ENCODE results near the gene MTOR. TPM values are rescaled to one million over a fixed set of nuclear protein-coding genes. Genes with fewer than 3 reads are reported as not detected.
A peak's percentile ranks its signal among the peaks of the same experiment; 100 is the strongest.
"Not testable (repeated sequence)": the region's sequence is repeated elsewhere in the genome, so short reads cannot be mapped to it uniquely, and the experiment has no call there.

MTOR gene
- total and polyA plus RNA-seq, 2 experiments from 2014 or later, result 10.6 to 30.7 TPM

DNA sequence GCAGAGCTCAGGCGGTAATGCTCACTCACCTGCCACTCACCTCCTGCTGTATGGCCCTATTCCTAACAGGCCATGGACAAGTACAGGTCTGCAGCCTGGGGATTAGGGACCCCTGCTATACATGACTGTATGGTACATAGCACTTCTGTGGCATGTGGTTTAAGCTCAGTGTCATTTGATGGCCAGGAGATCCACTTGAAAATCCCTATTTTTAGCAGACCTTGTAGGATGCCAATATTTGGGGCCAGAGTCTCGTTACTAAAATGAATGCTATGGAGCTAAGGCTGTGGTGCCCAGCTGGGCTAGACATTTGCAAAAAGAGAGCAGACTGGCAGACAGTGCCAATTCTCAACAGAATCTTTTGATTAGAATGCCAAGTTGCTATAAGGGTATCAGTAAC, 74.9 kb downstream of the MTOR start:
- Histone ChIP-seq H3K36me3 (ENCODE audit: low read depth) (peaks cover 14% of the 10 kb centered on the region; the same call in 1 of the 2 replicates), H3K4me3 (no peak overlapping the region), H3K79me2 (ENCODE audit: insufficient read depth) (no peaks in the 10 kb centered on the region), H4K20me1 (ENCODE audit: insufficient read depth) (no peaks in the 10 kb centered on the region), H3K27ac (no peak overlapping the region), H3K9me2 (ENCODE audit: insufficient read depth) (no peaks in the 10 kb centered on the region), H2AFZ (no peak overlapping the region), H3F3A (ENCODE audit: insufficient read depth) (no peaks in the 10 kb centered on the region), H3K9me3 (ENCODE audit: low read depth) (no peaks in the 10 kb centered on the region), H3K27me3 (replicated peaks; ENCODE audit: insufficient read depth) (no peaks in the 10 kb centered on the region), H3K4me2 (ENCODE audit: unreplicated experiment) (no peak overlapping the region), H3K4me1 (ENCODE audit: insufficient read depth) (no peaks in the 10 kb centered on the region), H3K9ac (no peak overlapping the region)
- TF ChIP-seq EZH2 (IDR thresholded peaks at IDR 0.05; ENCODE audit: insufficient read depth, poor library complexity, severe bottlenecking), result no peak
- no peak for TF ChIP-seq EZH2phosphoT487 (IDR thresholded peaks at IDR 0.05; ENCODE audit: insufficient read depth, low read depth)
- DNase-seq, result no peak
- in situ Hi-C loops (cut with MboI), result no loop called here
- 59 to 90% methylated on average over 2 of the region's 2 CpGs for WGBS, 2 experiments (ENCODE audit: low coverage in 1 of 2, low lambda C conversion rate in 2 of 2, missing lambda C conversion rate in 2 of 2)

DNA sequence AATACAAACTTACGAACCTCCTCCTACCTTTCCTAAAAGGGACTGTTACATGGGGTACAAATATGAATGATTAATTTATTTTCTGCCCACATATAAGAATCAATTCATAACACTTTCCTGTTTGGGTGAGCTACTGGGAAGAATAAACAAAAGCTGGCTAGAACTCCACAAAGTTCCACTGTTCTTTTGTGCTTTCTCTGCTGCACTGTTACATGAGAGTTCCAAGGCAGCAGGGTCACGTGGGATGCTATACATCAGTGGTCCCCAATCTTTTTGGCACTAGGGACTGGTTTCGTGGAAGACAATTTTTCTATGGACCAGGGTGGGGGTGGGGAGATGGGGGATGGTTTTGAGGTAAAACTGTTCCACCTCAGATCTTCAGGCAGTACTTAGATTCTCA, 75.4 kb downstream of the MTOR start:
- H3K4me3 ChIP-seq, result no peak overlapping the region
- H3K4me1 ChIP-seq (ENCODE audit: insufficient read depth), result no peaks in the 10 kb centered on the region
- peaks cover 14% of the 10 kb centered on the region; the same call in 1 of the 2 replicates for H3K36me3 ChIP-seq (ENCODE audit: low read depth)
- no peaks in the 10 kb centered on the region for H3K79me2 ChIP-seq (ENCODE audit: insufficient read depth)
- H3K4me2 ChIP-seq (ENCODE audit: unreplicated experiment), result no peak overlapping the region
- H3K9ac ChIP-seq, result no peak overlapping the region
- in situ Hi-C loops (cut with MboI), result no loop called here
- H3F3A ChIP-seq (ENCODE audit: insufficient read depth), result no peaks in the 10 kb centered on the region
- no peak overlapping the region for H2AFZ ChIP-seq
- no peaks in the 10 kb centered on the region for H4K20me1 ChIP-seq (ENCODE audit: insufficient read depth)
- 87 to 91% methylated on average over 3 of the region's 3 CpGs for WGBS, 2 experiments (ENCODE audit: low coverage in 1 of 2, low lambda C conversion rate in 2 of 2, missing lambda C conversion rate in 2 of 2)
- H3K27me3 ChIP-seq (replicated peaks; ENCODE audit: insufficient read depth), result no peaks in the 10 kb centered on the region
- no peak for DNase-seq
- TF ChIP-seq EZH2 (IDR thresholded peaks at IDR 0.05; ENCODE audit: insufficient read depth, poor library complexity, severe bottlenecking), result no peak
- no peak for TF ChIP-seq EZH2phosphoT487 (IDR thresholded peaks at IDR 0.05; ENCODE audit: insufficient read depth, low read depth)
- no peak overlapping the region for H3K27ac ChIP-seq
- no peaks in the 10 kb centered on the region for H3K9me2 ChIP-seq (ENCODE audit: insufficient read depth)
- H3K9me3 ChIP-seq (ENCODE audit: low read depth), result no peaks in the 10 kb centered on the region

DNA sequence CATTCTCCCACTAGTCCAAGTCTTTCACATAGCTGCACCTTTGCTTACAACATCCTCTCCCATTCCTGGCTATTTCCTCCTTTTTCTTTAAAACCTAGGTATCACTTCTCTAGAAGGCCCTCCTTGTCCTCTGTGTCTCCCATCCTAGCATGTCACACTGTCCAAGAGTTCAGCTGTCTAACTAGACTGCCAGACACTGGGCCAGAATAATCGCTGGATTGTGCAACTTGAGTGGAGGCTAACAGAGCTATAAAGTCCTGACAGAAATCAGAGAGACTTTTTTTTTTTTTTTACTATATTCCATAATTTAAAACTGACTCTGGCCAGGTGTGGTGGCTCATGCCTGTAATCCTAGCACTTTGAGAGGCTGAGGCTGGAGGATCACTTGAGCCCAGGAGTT, 77.4 kb downstream of the MTOR start:
- no peaks in the 10 kb centered on the region for H3K79me2 ChIP-seq (ENCODE audit: insufficient read depth)
- H3K36me3 ChIP-seq (ENCODE audit: low read depth), result peaks cover 5% of the 10 kb centered on the region; the same call in 1 of the 2 replicates
- no peaks in the 10 kb centered on the region for H4K20me1 ChIP-seq (ENCODE audit: insufficient read depth)
- H3K9me2 ChIP-seq (ENCODE audit: insufficient read depth), result no peaks in the 10 kb centered on the region
- no peaks in the 10 kb centered on the region for H3K9me3 ChIP-seq (ENCODE audit: low read depth)
- no peak overlapping the region for H3K4me2 ChIP-seq (ENCODE audit: unreplicated experiment)
- H3K9ac ChIP-seq, result no peak overlapping the region
- in situ Hi-C loops (cut with MboI), result no loop called here
- DNase-seq, result no peak
- H2AFZ ChIP-seq, result no peak overlapping the region
- no peak overlapping the region for H3K27ac ChIP-seq
- no peaks in the 10 kb centered on the region for H3K27me3 ChIP-seq (replicated peaks; ENCODE audit: insufficient read depth)
- 96% methylated on average over 1 of the region's 1 CpG for WGBS, 2 experiments (ENCODE audit: low coverage in 1 of 2, low lambda C conversion rate in 2 of 2, missing lambda C conversion rate in 2 of 2)
- no peak for TF ChIP-seq EZH2 (IDR thresholded peaks at IDR 0.05; ENCODE audit: insufficient read depth, poor library complexity, severe bottlenecking)
- no peak for TF ChIP-seq EZH2phosphoT487 (IDR thresholded peaks at IDR 0.05; ENCODE audit: insufficient read depth, low read depth)
- peaks cover 17% of the 10 kb centered on the region for H3F3A ChIP-seq (ENCODE audit: insufficient read depth)
- peaks cover 13% of the 10 kb centered on the region for H3K4me1 ChIP-seq (ENCODE audit: insufficient read depth)
- no peak overlapping the region for H3K4me3 ChIP-seq

DNA sequence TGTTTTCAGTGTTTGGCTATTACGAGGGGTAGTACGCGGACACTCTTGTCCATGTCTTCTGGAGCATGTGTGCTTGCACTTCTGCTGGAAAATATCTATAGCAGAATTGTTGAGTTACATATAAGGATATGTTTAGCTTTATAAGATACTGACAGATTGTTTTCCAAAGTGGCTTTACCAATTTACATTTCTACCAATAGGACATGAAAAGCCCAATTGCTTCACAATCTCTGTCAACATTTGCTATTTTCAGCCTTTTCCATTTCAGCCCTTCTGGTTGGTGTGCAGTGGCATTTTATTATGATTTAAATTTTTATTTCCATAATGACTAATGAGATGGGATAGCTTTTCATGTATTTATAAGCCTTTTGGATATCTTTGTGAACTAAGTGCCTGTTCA, 79.5 kb downstream of the MTOR start:
- TF ChIP-seq EZH2phosphoT487 (IDR thresholded peaks at IDR 0.05; ENCODE audit: insufficient read depth, low read depth) (no peak), EZH2 (IDR thresholded peaks at IDR 0.05; ENCODE audit: insufficient read depth, poor library complexity, severe bottlenecking) (no peak)
- no peak overlapping the region for H2AFZ ChIP-seq
- peaks cover 5% of the 10 kb centered on the region; the same call in 1 of the 2 replicates for H3K36me3 ChIP-seq (ENCODE audit: low read depth)
- H3K4me2 ChIP-seq (ENCODE audit: unreplicated experiment), result no peak overlapping the region
- no peaks in the 10 kb centered on the region for H3K27me3 ChIP-seq (replicated peaks; ENCODE audit: insufficient read depth)
- H3K9ac ChIP-seq, result no peak overlapping the region
- H3K9me2 ChIP-seq (ENCODE audit: insufficient read depth), result no peaks in the 10 kb centered on the region
- H3K27ac ChIP-seq, result no peak overlapping the region
- H3K9me3 ChIP-seq (ENCODE audit: low read depth), result no peaks in the 10 kb centered on the region
- in situ Hi-C loops (cut with MboI), result no loop called here
- DNase-seq, result no peak
- no peak overlapping the region for H3K4me3 ChIP-seq
- 99 to 100% methylated on average over 3 of the region's 3 CpGs for WGBS, 2 experiments (ENCODE audit: low coverage in 1 of 2, low lambda C conversion rate in 2 of 2, missing lambda C conversion rate in 2 of 2)
- no peaks in the 10 kb centered on the region for H3K79me2 ChIP-seq (ENCODE audit: insufficient read depth)
- no peaks in the 10 kb centered on the region for H4K20me1 ChIP-seq (ENCODE audit: insufficient read depth)
- peaks cover 33% of the 10 kb centered on the region for H3K4me1 ChIP-seq (ENCODE audit: insufficient read depth)
- H3F3A ChIP-seq (ENCODE audit: insufficient read depth), result peaks cover 38% of the 10 kb centered on the region

DNA sequence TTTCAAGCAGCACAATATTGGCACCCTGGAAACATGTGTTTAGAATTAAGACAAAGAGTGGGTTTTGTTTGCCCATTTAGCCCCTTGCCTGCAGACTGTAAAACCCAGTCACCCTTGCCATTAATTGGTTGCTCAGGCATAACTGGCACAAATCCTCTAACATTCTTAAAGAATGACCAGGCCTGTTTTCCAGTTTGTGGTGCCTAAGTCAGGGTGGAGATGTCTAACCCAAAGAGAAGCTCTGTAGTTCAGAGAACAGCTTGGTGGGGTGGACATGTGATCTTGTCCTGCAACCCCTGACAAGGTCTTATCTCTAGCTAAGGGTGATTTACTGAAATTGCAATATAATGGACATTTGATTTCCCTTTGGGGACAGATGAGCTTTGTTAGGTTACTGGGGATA, 82.0 kb downstream of the MTOR start:
- no peak overlapping the region for H3K4me3 ChIP-seq
- no peaks in the 10 kb centered on the region for H3K9me2 ChIP-seq (ENCODE audit: insufficient read depth)
- no peaks in the 10 kb centered on the region for H4K20me1 ChIP-seq (ENCODE audit: insufficient read depth)
- no peak overlapping the region for H2AFZ ChIP-seq
- peak overlapping the region; percentile 28 for H3K4me2 ChIP-seq (ENCODE audit: unreplicated experiment)
- no peaks in the 10 kb centered on the region for H3K27me3 ChIP-seq (replicated peaks; ENCODE audit: insufficient read depth)
- H3K79me2 ChIP-seq (ENCODE audit: insufficient read depth), result no peaks in the 10 kb centered on the region
- in situ Hi-C loops (cut with MboI), result no loop called here
- no peaks in the 10 kb centered on the region for H3K9me3 ChIP-seq (ENCODE audit: low read depth)
- H3K9ac ChIP-seq, result no peak overlapping the region
- TF ChIP-seq EZH2phosphoT487 (IDR thresholded peaks at IDR 0.05; ENCODE audit: insufficient read depth, low read depth) (no peak), EZH2 (IDR thresholded peaks at IDR 0.05; ENCODE audit: insufficient read depth, poor library complexity, severe bottlenecking) (no peak)
- peaks cover 53% of the 10 kb centered on the region for H3K4me1 ChIP-seq (ENCODE audit: insufficient read depth)
- peaks cover 47% of the 10 kb centered on the region for H3F3A ChIP-seq (ENCODE audit: insufficient read depth)
- H3K27ac ChIP-seq, result peak overlapping the region; percentile 61
- DNase-seq, result peak; percentile 83
- H3K36me3 ChIP-seq (ENCODE audit: low read depth), result peaks cover 5% of the 10 kb centered on the region; the same call in 1 of the 2 replicates

DNA sequence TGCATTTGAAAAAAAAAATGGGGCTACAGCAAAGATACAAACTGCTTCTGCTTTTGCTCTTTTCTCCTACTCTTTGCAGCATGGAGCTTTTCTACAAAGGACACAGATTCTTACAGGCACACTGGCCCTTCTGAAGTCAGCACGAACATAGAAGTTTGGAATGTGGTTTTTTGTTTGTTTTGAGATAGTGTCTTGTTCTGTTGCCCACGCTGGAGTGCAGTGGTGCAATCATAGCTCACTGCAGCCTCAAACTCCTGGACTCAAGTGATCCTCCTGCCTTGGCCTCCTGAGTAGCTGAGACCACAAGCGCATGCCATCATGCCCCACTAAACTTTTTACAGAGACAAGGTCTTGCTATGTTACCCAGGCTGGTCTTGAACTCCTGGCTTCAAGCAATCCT, 82.6 kb downstream of the MTOR start:
- H4K20me1 ChIP-seq (ENCODE audit: insufficient read depth); H3K9me2 ChIP-seq (ENCODE audit: insufficient read depth); H3K9me3 ChIP-seq (ENCODE audit: low read depth); H3K36me3 ChIP-seq (ENCODE audit: low read depth); in situ Hi-C loops (cut with MboI); H3K4me3 ChIP-seq; H2AFZ ChIP-seq; H3K27me3 ChIP-seq (replicated peaks; ENCODE audit: insufficient read depth); H3K9ac ChIP-seq; H3K79me2 ChIP-seq (ENCODE audit: insufficient read depth): not testable (repeated sequence)
- peak overlapping the region; percentile 61 for H3K27ac ChIP-seq
- H3F3A ChIP-seq (ENCODE audit: insufficient read depth), result peaks cover 47% of the 10 kb centered on the region
- 69 to 78% methylated on average over 3 of the region's 3 CpGs for WGBS, 2 experiments (ENCODE audit: low coverage in 1 of 2, low lambda C conversion rate in 2 of 2, missing lambda C conversion rate in 2 of 2)
- peak; percentile 48 for DNase-seq
- H3K4me1 ChIP-seq (ENCODE audit: insufficient read depth), result peaks cover 53% of the 10 kb centered on the region
- peak overlapping the region; percentile 28 for H3K4me2 ChIP-seq (ENCODE audit: unreplicated experiment)
